ENCODE measurements around the gene PDLIM5.
A peak's percentile ranks its signal among the peaks of the same experiment; 100 is the strongest.
"Not testable (repeated sequence)": the region's sequence is repeated elsewhere in the genome, so short reads cannot be mapped to it uniquely, and the experiment has no call there.

PDLIM5 gene

GRCh38 chr4:94469221-94469784 is 17.6 kb downstream of the PDLIM5 start:
- Histone ChIP-seq H3K4me3 (ENCODE audit: severe bottlenecking) (no peak overlapping the region), H3K4me1 (ENCODE audit: insufficient read depth, poor library complexity, severe bottlenecking) (peaks cover 25% of the 10 kb centered on the region), H3K9me3 (ENCODE audit: severe bottlenecking) (no peaks in the 10 kb centered on the region), H3K27ac (ENCODE audit: poor library complexity, severe bottlenecking) (no peak overlapping the region), H3K36me3 (ENCODE audit: low read depth) (peaks cover 46% of the 10 kb centered on the region), H3K27me3 (ENCODE audit: insufficient read depth, poor library complexity, severe bottlenecking) (no peaks in the 10 kb centered on the region)
- no peak for ATAC-seq (ENCODE audit: low read depth)
- DNase-seq (ENCODE audit: low spot score), result no peak
- TF ChIP-seq CTCF (IDR thresholded peaks at IDR 0.05; ENCODE audit: poor library complexity, severe bottlenecking), result no peak

GRCh38 chr4:94470132-94470531 is 18.4 kb downstream of the PDLIM5 start:
- Histone ChIP-seq H3K4me3 (ENCODE audit: severe bottlenecking) (no peak overlapping the region), H3K36me3 (ENCODE audit: low read depth) (peaks cover 40% of the 10 kb centered on the region), H3K4me1 (ENCODE audit: insufficient read depth, poor library complexity, severe bottlenecking) (peaks cover 31% of the 10 kb centered on the region), H3K9me3 (ENCODE audit: severe bottlenecking) (no peaks in the 10 kb centered on the region), H3K27me3 (ENCODE audit: insufficient read depth, poor library complexity, severe bottlenecking) (no peaks in the 10 kb centered on the region), H3K27ac (ENCODE audit: poor library complexity, severe bottlenecking) (no peak overlapping the region)
- no peak for TF ChIP-seq CTCF (IDR thresholded peaks at IDR 0.05; ENCODE audit: poor library complexity, severe bottlenecking)
- DNase-seq (ENCODE audit: low spot score) (no peak), ATAC-seq (ENCODE audit: low read depth) (no peak)

GRCh38 chr4:94470782-94471181 is 19.0 kb downstream of the PDLIM5 start:
- H3K4me3 ChIP-seq (ENCODE audit: severe bottlenecking); ATAC-seq (ENCODE audit: low read depth); H3K9me3 ChIP-seq (ENCODE audit: severe bottlenecking); H3K27me3 ChIP-seq (ENCODE audit: insufficient read depth, poor library complexity, severe bottlenecking); DNase-seq (ENCODE audit: low spot score): not testable (repeated sequence)
- H3K36me3 ChIP-seq (ENCODE audit: low read depth), result peaks cover 40% of the 10 kb centered on the region
- H3K4me1 ChIP-seq (ENCODE audit: insufficient read depth, poor library complexity, severe bottlenecking), result peaks cover 37% of the 10 kb centered on the region
- H3K27ac ChIP-seq (ENCODE audit: poor library complexity, severe bottlenecking), result peak overlapping the region; percentile 44

GRCh38 chr4:94472056-94472826 is 20.5 kb downstream of the PDLIM5 start:
- no peaks in the 10 kb centered on the region for H3K9me3 ChIP-seq (ENCODE audit: severe bottlenecking)
- peaks cover 50% of the 10 kb centered on the region for H3K4me1 ChIP-seq (ENCODE audit: insufficient read depth, poor library complexity, severe bottlenecking)
- ATAC-seq (ENCODE audit: low read depth), result peak; percentile 67
- no peak overlapping the region for H3K4me3 ChIP-seq (ENCODE audit: severe bottlenecking)
- no peak for DNase-seq (ENCODE audit: low spot score)
- H3K36me3 ChIP-seq (ENCODE audit: low read depth), result peaks cover 30% of the 10 kb centered on the region
- H3K27ac ChIP-seq (ENCODE audit: poor library complexity, severe bottlenecking), result peak overlapping the region; percentile 44
- H3K27me3 ChIP-seq (ENCODE audit: insufficient read depth, poor library complexity, severe bottlenecking), result no peaks in the 10 kb centered on the region
- no peak for TF ChIP-seq CTCF (IDR thresholded peaks at IDR 0.05; ENCODE audit: poor library complexity, severe bottlenecking)

- Histone ChIP-seq H3K4me3 (ENCODE audit: severe bottlenecking) (no peak overlapping the region), H3K27me3 (ENCODE audit: insufficient read depth, poor library complexity, severe bottlenecking) (no peaks in the 10 kb centered on the region), H3K27ac (ENCODE audit: poor library complexity, severe bottlenecking) (no peak overlapping the region), H3K4me1 (ENCODE audit: insufficient read depth, poor library complexity, severe bottlenecking) (peaks cover 55% of the 10 kb centered on the region), H3K9me3 (ENCODE audit: severe bottlenecking) (no peaks in the 10 kb centered on the region), H3K36me3 (ENCODE audit: low read depth) (peaks cover 29% of the 10 kb centered on the region)
- ATAC-seq (ENCODE audit: low read depth) (no peak), DNase-seq (ENCODE audit: low spot score) (no peak)
- TF ChIP-seq CTCF (IDR thresholded peaks at IDR 0.05; ENCODE audit: poor library complexity, severe bottlenecking), result no peak
Measured at GRCh38 chr4:94475050-94475449, 23.3 kb downstream of the PDLIM5 start.
